H9 (cell line): ENCODE measurements around the gene ZNF846. TPM values are rescaled to one million over a fixed set of nuclear protein-coding genes. Genes with fewer than 3 reads are reported as not detected.
"Not testable (repeated sequence)": the region's sequence is repeated elsewhere in the genome, so short reads cannot be mapped to it uniquely, and the experiment has no call there.

Experiments used
- DNase-seq: peaks from one replicate; pipeline ENCODE4 v3.0.0-alpha.2; 2017
- H2AFZ ChIP-seq: one replicate; pipeline ENCODE4 v1.6.1; 2013; ENCODE audit warnings: mild to moderate bottlenecking, low read length, control low read depth, moderate library complexity
- H2AK5ac ChIP-seq: 2 replicates; pipeline ENCODE4 v1.6.1; 2013; ENCODE audit warnings: low read length, control low read depth, mixed read lengths; ENCODE audit not compliant: insufficient read length
- H2BK120ac ChIP-seq: one replicate; pipeline ENCODE4 v1.6.1; 2013; ENCODE audit warnings: low read depth, mild to moderate bottlenecking, low read length, control low read depth, inconsistent platforms; ENCODE audit not compliant: poor library complexity, severe bottlenecking
- H2BK12ac ChIP-seq: 2 replicates; pipeline ENCODE4 v1.6.1; 2013; ENCODE audit warnings: low read length, control low read depth, mixed read lengths, low read depth; ENCODE audit not compliant: insufficient read length
- H2BK15ac ChIP-seq: 2 replicates; pipeline ENCODE4 v1.6.1; 2013; ENCODE audit warnings: low read depth, low read length, control low read depth
- H2BK20ac ChIP-seq: one replicate; pipeline ENCODE4 v1.6.1; 2013; ENCODE audit warnings: low read depth, mild to moderate bottlenecking, low read length, control low read depth, inconsistent platforms; ENCODE audit not compliant: poor library complexity, severe bottlenecking
- H2BK5ac ChIP-seq: 2 replicates; pipeline ENCODE4 v1.6.1; 2013; ENCODE audit warnings: low read length, control low read depth, mixed read lengths; ENCODE audit not compliant: insufficient read length
- H3K14ac ChIP-seq: 2 replicates; pipeline ENCODE4 v1.6.1; 2013; ENCODE audit warnings: low read length, control low read depth; ENCODE audit not compliant: insufficient read depth
- H3K18ac ChIP-seq: 2 replicates; pipeline ENCODE4 v1.6.1; 2013; ENCODE audit warnings: low read depth, mild to moderate bottlenecking, mixed read lengths, low read length, control low read depth; ENCODE audit not compliant: insufficient read length
- H3K23ac ChIP-seq: 2 replicates; pipeline ENCODE4 v1.6.1; 2013; ENCODE audit warnings: low read length, control low read depth, mixed read lengths, low read depth; ENCODE audit not compliant: insufficient read length
- H3K23me2 ChIP-seq: 2 replicates; pipeline ENCODE4 v1.6.1; 2013; ENCODE audit warnings: low read depth, mild to moderate bottlenecking, mixed read lengths, low read length, control low read depth; ENCODE audit not compliant: insufficient read length, poor library complexity, severe bottlenecking
- H3K27ac ChIP-seq: 2 replicates; pipeline ENCODE4 v1.5.1; 2013; ENCODE audit warnings: low read length, control low read depth, mixed read lengths, low read depth; ENCODE audit not compliant: insufficient read length
- H3K27me3 ChIP-seq: 2 replicates; pipeline ENCODE4 v1.6.1; 2013; ENCODE audit warnings: low read length, control low read depth, inconsistent platforms; ENCODE audit not compliant: insufficient read depth
- H3K4ac ChIP-seq: 2 replicates; pipeline ENCODE4 v1.6.1; 2013; ENCODE audit warnings: low read depth, mild to moderate bottlenecking, control low read depth, inconsistent platforms, low read length, moderate library complexity
- H3K4me1 ChIP-seq: 2 replicates; pipeline ENCODE4 v1.6.1; 2013; ENCODE audit warnings: low read length, control low read depth, inconsistent platforms; ENCODE audit not compliant: insufficient read depth
- H3K4me2 ChIP-seq: 2 replicates; pipeline ENCODE4 v1.6.1; 2013; ENCODE audit warnings: low read length, control low read depth, mixed read lengths; ENCODE audit not compliant: insufficient read length, insufficient read depth
- H3K56ac ChIP-seq: 2 replicates; pipeline ENCODE4 v1.6.1; 2013; ENCODE audit warnings: low read depth, mild to moderate bottlenecking, mixed read lengths, low read length, control low read depth; ENCODE audit not compliant: insufficient read length
- H3K79me1 ChIP-seq: 2 replicates; pipeline ENCODE4 v1.6.1; 2013; ENCODE audit warnings: low read depth, mild to moderate bottlenecking, moderate library complexity, low read length, control low read depth, inconsistent platforms; ENCODE audit not compliant: insufficient read depth, poor library complexity, severe bottlenecking
- H3K79me2 ChIP-seq: 2 replicates; pipeline ENCODE4 v1.6.1; 2013; ENCODE audit warnings: low read length, control low read depth, inconsistent platforms; ENCODE audit not compliant: insufficient read depth
- H3K9ac ChIP-seq: 2 replicates; pipeline ENCODE4 v1.6.1; 2013; ENCODE audit warnings: low read length, control low read depth, mixed read lengths; ENCODE audit not compliant: insufficient read length; ENCODE audit errors: extremely low read depth
- H3K9me3 ChIP-seq: one replicate; pipeline ENCODE4 v1.6.1; 2013; ENCODE audit warnings: low read depth, low read length, inconsistent platforms; ENCODE audit not compliant: control insufficient read depth
- H3T11ph ChIP-seq: one replicate; pipeline ENCODE4 v1.6.1; 2013; ENCODE audit warnings: mild to moderate bottlenecking, low read length, control low read depth, inconsistent platforms
- H4K20me1 ChIP-seq: one replicate; pipeline ENCODE4 v1.6.1; 2013; ENCODE audit not compliant: control insufficient read depth, insufficient read length, insufficient read depth
- H4K5ac ChIP-seq: 2 replicates; pipeline ENCODE4 v1.6.1; 2013; ENCODE audit warnings: low read depth, mild to moderate bottlenecking, mixed read lengths, low read length, control low read depth; ENCODE audit not compliant: insufficient read length
- H4K8ac ChIP-seq: replicated peaks from 2 replicates; pipeline ENCODE4 v1.6.1; 2013; ENCODE audit warnings: low read length, control low read depth, mixed read lengths, low read depth; ENCODE audit not compliant: insufficient read length
- H4K91ac ChIP-seq: 2 replicates; pipeline ENCODE4 v1.6.1; 2013; ENCODE audit warnings: low read depth, mild to moderate bottlenecking, moderate library complexity, mixed read lengths, low read length, control low read depth; ENCODE audit not compliant: insufficient read length
- H3K27ac Mint-ChIP-seq, 3 experiments: 2 replicates in 2 of 3; 3 replicates in 1 of 3; pipeline ENCODE4 v1.8.0; 2020 to 2021; ENCODE audit warnings: mixed read lengths in 3 of 3, mild to moderate bottlenecking in 1 of 3, moderate library complexity in 1 of 3
- H3K27me3 Mint-ChIP-seq: 2 replicates; pipeline ENCODE4 v1.8.0; 2021; ENCODE audit warnings: low read depth, mild to moderate bottlenecking, moderate library complexity, mixed read lengths
- H3K36me3 Mint-ChIP-seq, 3 experiments: 2 replicates in 2 of 3; 3 replicates in 1 of 3; pipeline ENCODE4 v1.8.0; 2020 to 2021; ENCODE audit warnings: low read depth in 3 of 3, mixed read lengths in 3 of 3; ENCODE audit not compliant: insufficient read depth in 1 of 3
- H3K4me1 Mint-ChIP-seq, 2 experiments: 2 replicates each; pipeline ENCODE4 v1.8.0; 2020; ENCODE audit warnings: mixed read lengths in 2 of 2
- H3K4me3 Mint-ChIP-seq, 2 experiments: 2 replicates in 1 of 2; 3 replicates in 1 of 2; pipeline ENCODE4 v1.8.0; 2020 to 2021; ENCODE audit warnings: mild to moderate bottlenecking in 2 of 2, mixed read lengths in 2 of 2, moderate library complexity in 1 of 2
- H3K9me3 Mint-ChIP-seq, 2 experiments: 2 replicates in 1 of 2; 3 replicates in 1 of 2; pipeline ENCODE4 v1.8.0; 2020; ENCODE audit warnings: mild to moderate bottlenecking in 2 of 2, mixed read lengths in 2 of 2, moderate library complexity in 1 of 2
- CTCF ChIP-seq: fragments of 200-600 bp; sonication (generic); conservative IDR thresholded peaks from 3 replicates; pipeline ENCODE4 v1.8.0; 2021; ENCODE audit warnings: antibody characterized with exemption, mild to moderate bottlenecking
- WGBS: extraction: QIAGEN DNeasy Blood & Tissue Kit; methylation state at CpG from one replicate; pipeline ENCODE4 v1.1.7; 2013; ENCODE audit warnings: missing lambda C conversion rate, low lambda C conversion rate, mixed read lengths; ENCODE audit not compliant: insufficient read length; ENCODE audit errors: extremely low coverage; 5-methylcytosine and 5-hydroxymethylcytosine counted together
- total RNA-seq: library from RNA; stranded (reverse); gene quantifications from 2 replicates; pipeline ENCODE4 v1.2.1, GENCODE V29; 2021

The ZNF846 gene
- total RNA-seq, 1 experiment from 2014 or later, result 9.2 TPM

- Histone ChIP-seq H3K79me2 (no peaks in the 10 kb centered on the region), H3K4me2 (peak overlapping the region; percentile 48), H3K9me3 (no peaks in the 10 kb centered on the region), H3K18ac (no peak overlapping the region), H2BK20ac (no peak overlapping the region), H3K27ac (no peak overlapping the region), H2AK5ac (no peak overlapping the region), H2BK120ac (no peak overlapping the region), H4K91ac (no peak overlapping the region), H2BK12ac (no peak overlapping the region), H2BK5ac (no peak overlapping the region), H3K9ac (no peak overlapping the region), H3K4me1 (no peaks in the 10 kb centered on the region; the same call in 1 of the 2 replicates), H3K14ac (no peak overlapping the region), H4K20me1 (no peaks in the 10 kb centered on the region), H2BK15ac (no peak overlapping the region), H2AFZ (no peak overlapping the region), H4K8ac (no peak overlapping the region), H3K4ac (no peak overlapping the region), H3K23me2 (no peaks in the 10 kb centered on the region), H3K23ac (no peak overlapping the region), H3K79me1 (no peaks in the 10 kb centered on the region), H3K27me3 (no peaks in the 10 kb centered on the region), H4K5ac (no peak overlapping the region), H3T11ph (no peak overlapping the region), H3K56ac (no peak overlapping the region)
- Mint-ChIP-seq H3K36me3 (peaks cover 4 to 10% (median 7%) of the 10 kb centered on the region in 3 experiments; a peak in 6 of 7 replicates), H3K4me3 (peak overlapping the region; percentile 78 to 89), H3K27ac (peak overlapping the region; percentile 90 to 95 (median 93); a peak in 5 of 7 replicates), H3K4me1 (peaks cover 29 to 39% of the 10 kb centered on the region in 2 experiments), H3K27me3 (no peaks in the 10 kb centered on the region; the same call in 1 of the 2 replicates), H3K9me3 (0 out of 5 replicates have a peak, but pooled peaks cover 0 to 2% of the 10 kb centered on the region in 2 experiments)
- no peak for TF ChIP-seq CTCF
- DNase-seq, result peak; percentile 99
- no CpG with 5 or more reads among the region's 50 CpGs for WGBS
Measured at GRCh38 chr19:9791552-9792205, 23.1 kb upstream of the ZNF846 start.

DNA sequence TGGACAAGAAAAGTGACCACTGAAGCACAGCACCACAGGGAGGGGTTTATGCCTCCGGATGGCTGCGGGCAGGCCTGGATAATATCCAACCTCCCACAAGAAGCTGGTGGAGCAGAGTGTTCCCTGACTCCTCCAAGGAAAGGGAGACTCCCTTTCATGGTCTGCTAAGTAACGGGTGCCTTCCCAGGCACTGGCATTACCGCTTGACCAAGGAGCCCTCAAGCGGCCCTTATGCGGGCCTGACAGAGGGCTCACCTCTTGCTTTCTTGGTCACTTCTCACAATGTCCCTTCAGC, 22.5 kb upstream of the ZNF846 start:
- H4K8ac ChIP-seq, H2BK12ac ChIP-seq, H3K9me3 ChIP-seq, H3K9ac ChIP-seq, H2AFZ ChIP-seq, H3K14ac ChIP-seq, H3T11ph ChIP-seq, H4K5ac ChIP-seq, H4K91ac ChIP-seq, H2BK20ac ChIP-seq, H3K56ac ChIP-seq, H3K4ac ChIP-seq, H3K23ac ChIP-seq, H3K27me3 ChIP-seq, H2BK15ac ChIP-seq, DNase-seq, H2AK5ac ChIP-seq, H3K23me2 ChIP-seq, H3K4me1 ChIP-seq, H3K36me3 Mint-ChIP-seq, H3K27ac ChIP-seq, H2BK5ac ChIP-seq, H3K18ac ChIP-seq, H4K20me1 ChIP-seq, H3K9me3 Mint-ChIP-seq, H2BK120ac ChIP-seq, H3K79me2 ChIP-seq, H3K79me1 ChIP-seq, H3K4me2 ChIP-seq, H3K27me3 Mint-ChIP-seq: not testable (repeated sequence)
- Mint-ChIP-seq H3K4me1 (peaks cover 33 to 40% of the 10 kb centered on the region in 2 experiments), H3K4me3 (peak overlapping the region; percentile 62 to 89; a peak in 3 of 5 replicates), H3K27ac (peak overlapping the region in 1 of 3 experiments; percentile 94; a peak in 2 of 7 replicates)
- WGBS, result no CpG with 5 or more reads among the region's 6 CpGs
